Activated CD8-positive, alpha-beta memory T cell treated with anti-CD3 and anti-CD28 coated beads for 1 hour (primary cell): Measurements from ENCODE around the gene YAP1.

Experiments used
- DNase-seq, 2 donors: peaks; one replicate each; pipeline ENCODE4 v3.0.0-alpha.2; 2020; ENCODE audit warnings: low read depth in 1 of 2; ENCODE audit errors: extremely low read depth in 1 of 2

The YAP1 gene

DNA sequence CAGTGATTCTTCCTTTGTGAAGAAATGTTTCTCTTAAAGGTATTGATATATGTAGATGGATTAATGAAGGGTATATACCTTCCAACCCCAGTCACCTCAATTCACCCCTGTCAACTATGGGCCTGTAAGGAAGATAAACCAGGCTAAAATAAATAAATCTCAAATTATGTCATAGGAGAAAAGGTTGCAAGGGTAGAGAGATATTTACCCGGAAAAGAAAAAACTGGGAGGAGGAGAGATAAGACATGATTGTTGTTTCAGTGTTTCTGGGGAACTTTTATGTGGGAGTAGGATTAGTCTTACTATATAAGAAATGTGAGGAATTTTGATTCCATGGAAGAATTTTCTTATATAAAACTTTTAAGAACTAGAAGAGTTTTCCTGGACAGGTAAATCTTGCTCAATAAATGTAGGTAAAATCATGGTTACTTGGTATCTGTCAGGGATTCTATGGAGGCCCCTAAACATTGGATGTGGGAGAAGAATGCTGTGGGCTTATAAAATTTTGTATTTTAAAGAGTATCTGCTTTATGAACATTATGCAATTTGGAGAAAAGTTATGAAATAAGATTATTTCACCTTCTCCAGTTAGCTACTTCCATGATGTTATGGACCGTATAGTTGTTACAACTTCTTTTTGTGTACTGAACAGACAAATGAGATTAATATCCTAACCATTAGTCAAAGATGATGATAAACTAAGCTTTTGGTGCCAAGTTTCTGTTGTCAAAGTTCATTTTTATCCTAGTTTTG is 6.4 kb downstream of the YAP1 start:
- DNase-seq = no peak

DNA sequence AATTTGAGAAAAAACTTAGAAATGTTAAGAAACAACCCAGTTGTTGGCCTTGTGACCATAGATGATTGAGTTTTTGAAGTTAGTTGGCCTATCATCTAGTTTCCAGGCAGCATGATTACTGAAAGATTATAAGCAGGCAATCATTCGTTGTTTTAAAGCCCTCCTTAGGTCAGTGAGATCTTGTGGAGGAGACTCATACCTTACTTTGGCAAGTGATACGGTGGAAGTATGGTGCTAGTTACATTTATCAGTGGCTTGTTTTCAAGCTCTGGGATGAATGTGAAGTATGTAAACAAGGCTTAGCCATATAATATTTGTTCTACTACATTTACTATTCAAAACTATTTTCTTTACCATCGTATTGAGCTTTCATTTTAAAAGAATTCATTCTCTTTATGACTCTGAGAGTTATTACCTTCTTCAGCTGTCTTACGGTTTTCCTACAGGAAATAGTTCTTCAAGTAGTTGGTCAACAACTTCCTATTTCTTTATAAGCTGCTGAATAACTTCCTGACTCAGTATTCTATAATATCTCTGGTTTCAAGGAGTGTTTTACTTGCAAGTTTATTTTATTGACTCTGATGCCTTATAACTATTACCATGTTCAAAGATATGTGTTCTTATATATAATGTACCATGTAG is 7.3 kb downstream of the YAP1 start:
- DNase-seq = no peak

DNA sequence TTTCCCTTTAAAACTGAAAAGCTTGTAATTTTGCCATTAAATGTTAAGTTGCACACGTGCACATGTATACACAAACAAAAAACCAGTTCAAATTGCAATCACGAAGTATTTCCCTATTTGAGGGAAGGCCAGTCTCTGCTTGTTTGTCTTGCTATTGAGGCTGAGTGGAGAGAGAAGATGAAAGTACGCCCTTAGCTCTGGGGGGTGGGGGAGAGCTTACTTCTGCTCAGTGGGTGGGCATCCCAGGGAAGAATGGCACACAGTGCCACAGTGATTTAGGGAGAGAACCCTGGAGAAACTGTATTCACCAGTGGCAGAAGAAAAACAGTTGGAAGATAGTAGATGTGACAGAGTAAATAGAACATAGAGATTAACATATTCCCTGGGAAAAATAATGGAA is 8.7 kb downstream of the YAP1 start:
- no peak for DNase-seq

DNA sequence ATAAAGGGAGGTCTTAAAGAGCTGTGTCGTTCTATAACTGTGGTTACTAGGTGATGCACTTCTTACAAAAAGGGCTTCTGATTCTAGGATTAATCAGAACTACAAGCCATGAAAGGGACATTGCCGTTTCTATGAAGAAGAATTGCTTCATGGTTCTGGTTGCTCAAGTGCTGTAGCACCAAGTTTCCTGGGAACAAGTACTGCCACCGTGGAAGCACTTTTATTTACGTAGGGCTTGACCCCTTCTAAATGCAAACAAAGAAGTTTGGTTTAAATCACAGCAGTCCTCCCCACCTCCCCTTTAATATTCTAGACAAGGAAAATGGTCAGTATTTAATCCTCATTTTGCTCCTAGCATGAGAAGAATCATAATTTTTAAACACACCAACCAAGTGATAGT is 9.8 kb downstream of the YAP1 start:
- no peak for DNase-seq

DNA sequence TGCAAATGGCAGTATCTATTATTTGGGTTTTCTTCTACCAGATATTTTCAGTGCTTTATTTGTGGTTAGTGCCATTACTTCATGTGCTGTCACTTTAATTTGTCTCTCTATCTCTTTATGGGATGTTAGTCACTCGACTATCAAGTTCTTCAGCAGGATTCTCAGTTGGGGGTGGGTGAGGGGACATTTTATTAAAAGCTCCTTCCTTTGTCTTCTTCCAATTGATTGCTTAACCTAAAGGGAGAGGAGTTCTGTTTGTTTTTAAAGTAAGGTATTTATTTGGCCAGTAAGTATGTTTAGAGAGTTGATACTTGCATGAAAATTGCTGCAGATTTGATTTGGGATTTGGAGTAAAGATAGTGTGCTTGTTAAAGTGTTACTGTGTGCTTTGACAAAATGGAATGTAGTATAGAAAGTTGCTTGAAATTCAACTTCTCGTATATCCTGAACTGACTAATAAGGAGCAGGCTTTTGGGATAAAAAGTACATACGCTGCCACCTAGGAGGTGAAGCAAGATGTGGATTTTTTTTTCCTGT is 10.3 kb downstream of the YAP1 start:
- no peak for DNase-seq

DNA sequence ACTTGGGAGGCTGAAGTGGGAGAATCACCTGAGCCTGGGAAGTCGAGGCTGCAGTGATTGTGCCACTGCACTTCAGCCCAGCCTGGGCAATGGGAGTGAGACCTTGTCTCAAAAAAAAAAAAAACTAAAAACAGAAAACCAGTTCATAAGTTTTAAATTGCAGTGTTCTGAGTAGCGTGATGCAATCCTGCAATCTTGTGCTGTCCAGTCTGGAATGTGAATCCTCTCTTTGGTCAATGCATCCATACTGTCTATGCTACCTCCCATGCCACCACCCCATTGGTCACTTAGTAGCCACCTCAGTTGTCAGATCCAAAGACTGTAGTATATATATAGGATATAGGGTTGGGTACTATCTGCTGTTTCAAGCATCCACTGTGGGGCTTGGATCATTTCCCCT is 11.1 kb downstream of the YAP1 start:
- no peak for DNase-seq

DNA sequence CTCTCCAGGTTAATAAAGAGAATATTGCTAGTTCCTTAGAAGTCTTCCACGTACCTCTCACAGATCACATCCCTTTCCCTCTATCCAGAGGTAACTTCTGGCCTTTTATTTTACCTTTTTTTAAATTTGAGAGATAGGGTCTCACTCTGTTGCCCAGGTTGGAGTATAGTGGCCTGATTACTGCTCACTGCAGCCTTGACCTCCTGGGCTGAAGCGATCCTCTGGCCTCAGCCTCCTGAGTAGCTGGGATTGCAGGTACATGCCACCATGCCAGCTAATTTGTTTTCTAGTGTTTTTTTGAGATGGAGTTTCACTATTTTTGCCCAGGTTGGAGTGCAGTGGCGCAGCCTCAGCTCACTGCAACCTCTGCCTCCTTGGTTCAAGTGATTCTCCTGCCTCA is 24.4 kb downstream of the YAP1 start:
- no peak for DNase-seq

DNA sequence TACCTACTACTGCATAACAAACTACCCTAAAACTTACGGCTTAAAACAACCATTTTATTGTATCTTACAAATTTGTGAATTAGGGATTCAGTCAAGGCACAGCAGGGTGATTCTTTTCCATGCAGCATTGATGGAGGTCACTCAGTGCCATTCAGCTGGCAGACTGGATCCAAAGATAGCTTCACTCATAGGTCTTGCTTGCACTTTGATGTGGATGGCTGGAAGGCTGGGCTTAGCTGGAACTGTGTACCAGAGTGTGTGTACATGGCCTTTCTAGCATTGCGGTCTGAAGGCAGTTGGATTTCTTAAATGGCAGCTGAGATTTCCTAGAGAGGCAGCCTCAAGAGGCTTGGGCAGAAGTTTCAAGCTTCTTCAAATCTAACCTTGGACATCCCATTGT is 25.0 kb downstream of the YAP1 start:
- DNase-seq = no peak

DNA sequence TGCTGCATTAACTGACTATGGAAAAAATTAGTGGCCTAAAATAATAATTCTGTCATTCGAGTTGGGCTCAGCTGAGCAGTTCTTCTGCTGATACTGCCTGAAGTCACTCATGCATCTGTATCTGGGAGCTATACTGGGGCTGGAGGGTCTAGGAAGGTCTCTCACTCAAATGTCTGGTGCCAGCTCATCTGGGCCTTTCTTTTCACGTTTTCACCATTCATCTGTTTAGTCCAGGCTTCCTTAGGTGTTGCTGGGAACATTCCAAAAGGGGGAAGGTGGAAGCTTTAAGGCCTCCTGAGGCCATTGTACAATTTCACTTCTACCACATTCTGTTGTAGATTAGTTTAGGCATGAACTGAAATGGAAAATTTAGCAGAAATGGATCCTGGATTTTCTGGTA is 28.0 kb downstream of the YAP1 start:
- DNase-seq = no peak

DNA sequence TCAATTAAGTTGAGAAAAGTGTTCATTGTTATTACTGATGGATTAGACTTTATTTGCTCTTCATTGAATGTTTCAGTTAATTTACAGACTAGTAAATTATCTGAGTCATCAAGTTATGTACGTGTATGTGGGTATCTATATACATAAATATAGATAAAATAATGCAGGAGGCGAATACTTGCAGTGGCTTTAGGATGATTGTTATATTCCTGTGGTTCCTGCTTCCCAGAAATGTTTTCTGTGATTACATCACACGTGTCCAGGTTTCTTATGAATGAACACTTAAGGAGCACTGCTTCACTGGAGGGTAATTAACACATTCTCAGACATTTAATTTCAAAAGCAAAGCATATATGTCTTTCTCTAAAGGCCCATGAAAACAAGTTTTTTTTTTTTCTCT is 28.4 kb downstream of the YAP1 start:
- no peak for DNase-seq

DNA sequence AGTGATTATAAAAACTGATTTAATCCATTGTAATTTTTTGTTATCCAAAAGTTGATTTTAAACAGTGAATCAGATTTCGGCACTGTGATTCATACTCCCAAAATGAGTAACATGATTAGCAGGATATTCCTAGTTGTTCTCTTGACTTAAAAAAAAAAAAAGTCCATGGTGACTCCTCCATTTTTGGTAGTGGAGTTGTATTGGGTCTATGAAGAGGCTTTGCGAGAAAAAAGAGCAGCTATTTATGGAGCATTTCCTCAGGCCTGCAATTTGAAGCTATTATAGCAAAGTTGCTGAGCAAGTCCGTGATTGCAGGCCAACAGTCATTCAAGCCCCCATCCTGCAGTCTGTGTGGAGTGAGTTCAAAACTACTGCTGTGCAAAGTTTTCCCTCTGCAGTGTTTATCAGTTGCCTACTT is 28.8 kb downstream of the YAP1 start:
- DNase-seq = no peak

DNA sequence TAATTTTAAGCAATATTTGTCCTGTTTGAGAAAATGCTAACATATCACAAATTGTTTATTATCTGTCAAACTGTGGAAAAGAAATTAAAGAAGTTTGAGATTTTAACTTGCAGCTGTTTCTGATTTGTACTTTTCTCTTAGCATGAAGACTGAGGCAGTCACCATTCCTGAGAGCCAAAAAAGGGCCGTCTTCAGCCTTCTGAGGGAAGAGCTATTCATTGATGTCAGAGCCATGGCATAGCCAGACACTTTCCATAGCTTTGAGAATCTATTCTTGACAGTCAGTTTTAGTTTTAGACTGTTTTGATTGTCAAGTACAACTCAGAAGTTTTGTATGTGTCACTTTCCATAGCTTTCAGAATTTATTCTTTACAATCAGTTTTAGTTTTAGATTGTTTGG is 32.1 kb downstream of the YAP1 start:
- DNase-seq = no peak

DNA sequence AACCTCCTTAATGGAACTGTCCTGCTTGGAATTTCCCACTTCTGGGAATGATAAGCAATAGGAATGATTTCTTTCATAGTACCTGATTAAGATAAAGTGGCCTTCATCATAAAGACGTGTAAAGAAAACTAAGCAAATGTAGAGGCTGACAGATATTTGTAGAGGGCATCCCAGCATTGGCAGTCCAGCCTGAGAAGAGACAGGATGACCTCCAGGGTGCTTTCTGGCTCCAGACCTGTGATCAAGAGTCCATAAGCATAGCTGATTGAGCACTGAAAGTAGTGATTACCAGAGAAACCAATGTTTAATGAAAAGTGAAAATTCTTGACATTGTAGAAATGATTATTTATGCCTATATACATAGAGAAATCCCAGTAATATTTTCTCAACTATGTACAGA is 33.6 kb downstream of the YAP1 start:
- no peak for DNase-seq

DNA sequence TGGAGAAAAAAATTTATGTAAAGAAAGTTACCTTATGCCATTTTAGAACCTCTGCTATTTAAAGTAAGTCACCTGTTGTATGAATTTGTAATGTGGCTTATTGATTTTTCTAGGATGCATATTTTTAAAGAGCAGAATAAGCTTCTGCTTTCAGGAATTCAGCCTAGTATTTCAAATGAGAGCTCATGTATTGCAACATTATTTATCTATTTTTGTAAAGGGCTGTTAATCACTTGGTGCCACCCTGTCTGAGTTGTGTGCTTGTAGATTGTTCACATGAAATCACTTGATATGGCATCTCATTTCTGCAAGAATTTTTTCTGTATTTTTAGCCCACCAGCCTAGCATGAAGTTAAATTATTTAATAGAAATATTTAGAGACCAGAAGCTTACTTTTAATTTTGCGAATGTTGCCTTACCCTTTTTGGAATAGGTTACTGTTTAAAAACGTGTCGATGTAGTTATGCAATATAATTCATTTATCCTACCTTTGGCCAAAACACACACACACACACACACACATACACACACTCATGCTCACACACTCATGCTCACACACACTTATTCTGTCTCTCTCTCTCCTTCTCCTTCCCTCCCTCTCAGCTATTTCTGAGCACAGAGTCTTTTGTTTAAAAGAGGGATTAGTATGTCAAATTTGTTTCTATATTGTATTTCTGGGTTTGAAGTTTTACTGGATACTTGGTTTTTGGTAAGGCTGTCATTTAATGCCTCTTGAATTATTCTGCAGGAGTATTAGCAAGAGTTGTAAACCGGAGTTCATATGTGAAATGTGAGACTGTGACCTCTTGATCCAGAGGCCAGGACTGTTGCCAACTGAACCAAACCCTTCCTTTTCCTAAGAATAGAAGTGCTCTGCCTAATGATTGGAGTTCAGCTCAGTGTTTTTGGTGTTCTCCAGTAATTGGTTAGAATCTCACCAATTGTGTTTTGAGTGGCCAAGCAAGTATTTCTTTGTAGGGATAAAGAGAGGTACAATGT is 34.4 kb downstream of the YAP1 start:
- DNase-seq = no peak

DNA sequence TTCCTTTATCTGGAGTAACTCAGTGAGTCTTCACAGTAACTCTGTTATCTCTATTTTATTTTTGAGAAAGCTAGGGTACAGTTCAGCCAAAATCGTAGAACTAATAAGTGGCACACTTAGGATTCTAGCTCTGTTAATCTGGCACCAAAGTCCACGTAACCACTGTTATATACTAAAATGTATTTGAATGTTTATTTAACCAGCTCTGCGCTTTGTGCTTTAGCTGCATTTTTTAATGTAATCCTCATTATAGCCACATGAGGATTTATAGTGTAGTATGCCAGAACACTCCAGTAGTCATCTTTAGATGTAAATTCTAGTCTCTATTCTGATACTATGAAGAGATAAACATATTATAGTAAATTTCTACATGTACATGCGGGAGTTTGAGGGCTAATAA is 36.8 kb downstream of the YAP1 start:
- no peak for DNase-seq

DNA sequence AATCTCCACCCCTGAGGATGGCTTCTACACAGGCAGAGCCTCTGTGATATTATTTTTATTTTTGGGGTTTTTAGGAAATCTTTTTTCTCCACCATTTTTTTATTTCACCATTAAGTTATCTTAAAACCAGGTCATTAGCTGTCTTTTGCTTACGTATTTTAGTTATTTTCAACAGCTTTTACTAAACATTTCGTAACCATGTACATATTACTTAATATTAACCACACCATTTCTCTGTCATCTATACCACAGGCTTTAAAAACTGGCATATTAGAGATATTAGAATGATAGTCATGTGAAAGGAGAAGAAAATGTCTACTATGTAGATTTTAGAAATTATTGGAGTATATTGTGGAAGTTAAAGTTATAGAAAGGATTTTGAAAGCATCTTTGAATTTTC is 37.4 kb downstream of the YAP1 start:
- DNase-seq = no peak

DNA sequence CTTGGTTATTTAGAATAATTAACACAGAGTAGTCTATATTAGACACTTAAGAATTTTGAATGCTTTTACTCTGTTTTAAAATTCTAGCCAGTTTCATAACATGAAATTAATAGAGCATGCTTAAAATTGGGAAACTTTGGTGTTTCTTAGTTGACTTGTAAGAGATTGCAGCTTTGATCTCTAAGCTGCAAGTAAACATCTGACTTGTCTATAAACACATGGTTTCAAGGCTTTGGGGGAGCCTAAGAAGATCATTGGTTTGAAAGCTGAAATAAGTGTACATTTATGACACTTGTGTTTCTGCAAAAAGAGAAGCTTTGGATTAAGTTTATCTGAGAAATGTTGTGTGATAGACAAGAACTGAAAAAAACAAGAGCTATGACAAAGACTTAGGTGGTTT is 37.8 kb downstream of the YAP1 start:
- no peak for DNase-seq

DNA sequence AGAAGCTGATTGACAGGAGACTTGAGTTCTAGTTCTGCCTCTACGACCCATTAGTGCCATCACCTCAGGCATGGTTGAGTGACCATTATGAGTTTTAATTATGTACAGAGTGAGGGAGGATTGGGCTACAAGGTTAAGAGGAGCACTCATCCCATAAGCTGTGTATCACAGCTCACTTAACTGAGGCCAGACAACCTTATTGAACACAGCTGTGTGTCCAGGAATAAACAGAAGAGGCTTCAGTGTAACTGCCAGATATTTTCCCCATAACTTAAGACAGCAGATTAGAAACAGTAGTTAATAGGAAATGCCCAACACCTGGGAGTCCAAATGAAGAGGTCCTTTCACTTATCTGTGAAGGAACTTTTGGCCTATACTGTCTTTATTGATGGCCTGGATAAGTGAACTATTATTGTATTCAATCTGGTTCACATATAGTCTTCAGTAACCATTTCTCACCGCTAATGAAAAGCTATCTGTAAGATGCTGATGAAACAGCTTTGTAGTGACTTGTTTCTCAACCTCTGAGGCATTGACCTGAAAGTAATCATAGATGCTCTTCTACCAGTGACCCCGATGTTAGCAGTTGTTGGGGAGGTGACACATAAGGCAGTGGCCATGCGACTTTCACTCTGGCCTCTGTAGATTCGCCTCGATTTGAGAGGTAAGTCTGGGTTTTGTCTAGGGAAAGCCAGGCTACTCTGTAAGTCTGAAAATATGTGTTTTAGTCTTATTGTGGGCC is 41.7 kb downstream of the YAP1 start:
- no peak for DNase-seq

DNA sequence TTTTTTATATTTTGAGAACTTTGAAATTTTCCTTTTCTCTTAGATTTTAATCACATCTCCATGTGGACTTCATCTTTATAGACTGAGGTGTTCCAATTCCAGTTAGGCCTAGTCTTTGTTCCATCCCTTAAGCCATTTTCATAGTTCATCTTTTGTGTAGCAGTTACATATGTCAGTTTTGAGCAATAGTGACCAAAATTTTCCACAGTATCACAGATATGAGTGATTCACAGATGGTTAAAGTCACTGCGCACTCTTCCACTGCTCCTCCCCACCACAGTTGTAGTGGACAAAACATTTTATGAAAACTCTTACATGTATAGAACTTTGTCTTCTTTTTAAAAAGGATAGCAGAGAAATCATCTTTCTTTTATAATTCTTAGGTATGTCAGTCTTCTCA is 42.8 kb downstream of the YAP1 start:
- no peak for DNase-seq

DNA sequence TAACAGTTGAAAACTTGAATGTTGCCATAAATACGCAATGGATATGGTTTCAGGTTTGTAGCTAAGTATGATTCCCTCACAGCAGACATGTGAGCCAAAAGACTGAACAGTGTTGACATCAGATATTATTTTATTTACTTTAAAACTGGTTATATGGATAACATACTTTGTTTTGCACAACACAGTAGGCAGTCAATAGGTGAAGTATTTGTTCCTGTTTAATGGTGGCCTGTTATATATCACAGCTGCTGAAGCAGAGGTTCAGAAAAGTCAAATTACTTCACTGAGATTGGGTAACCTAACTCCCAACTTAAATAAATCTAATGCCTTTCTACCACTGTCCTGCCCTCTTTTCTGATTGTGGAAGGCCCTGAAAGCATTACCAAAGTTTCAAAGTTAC is 44.6 kb downstream of the YAP1 start:
- DNase-seq = no peak

DNA sequence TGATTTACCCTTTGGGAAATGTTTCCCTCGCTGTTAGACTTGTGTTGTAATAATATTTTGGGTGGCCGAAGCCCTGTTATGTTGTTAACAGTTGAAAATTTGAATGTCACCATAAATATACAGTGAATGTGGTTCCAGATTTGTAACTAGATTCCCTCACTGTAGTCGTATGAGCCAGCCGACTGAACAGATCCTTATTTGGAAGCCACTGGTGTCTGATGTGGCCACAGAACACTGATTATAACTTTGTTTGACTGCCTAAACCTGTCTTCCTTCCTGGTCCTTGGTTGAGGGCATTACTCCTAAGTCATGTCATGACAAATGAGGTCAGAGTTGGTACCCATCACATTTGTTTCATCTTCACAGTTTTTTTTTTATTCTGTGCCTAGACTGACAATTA is 45.4 kb downstream of the YAP1 start:
- no peak for DNase-seq
